IMR-90 (cell line): ENCODE results near the gene ALDOB. TPM values are rescaled to one million over a fixed set of nuclear protein-coding genes. Genes with fewer than 3 reads are reported as not detected.

ENCODE experiments used
- ATAC-seq: fragments of 200-7000 bp; cut with Tn5 transposase; 2 replicates; pipeline ENCODE4 v1.9.1; 2020; ENCODE audit warnings: low read depth, mild to moderate bottlenecking, moderate library complexity
- BruUV-seq: library from RNA; stranded (reverse); fragments of 400-500 nt; replicated peaks from 2 replicates; lab custom pipeline; 2021; lab: Mats Ljungman, UMichigan
- CTCF ChIA-PET: fragments of 300-600 bp; formaldehyde crosslinking; extraction: SDS; loops from one replicate; lab custom pipeline; 2021; ENCODE audit warnings: antibody characterized with exemption; lab: Yijun Ruan, JAX
- POLR2A ChIA-PET: fragments of 300-600 bp; sonication (Branson Sonifier 250); formaldehyde crosslinking; loops from one replicate; lab custom pipeline; 2022; ENCODE audit warnings: antibody characterized with exemption; ENCODE audit not compliant: unreplicated experiment; lab: Charles Lee
- DNase-seq: peaks from one replicate; pipeline ENCODE4 v3.0.0; 2013
- H2AFZ ChIP-seq: replicated peaks from 2 replicates; pipeline ENCODE3; 2013; ENCODE audit warnings: low read length, mild to moderate bottlenecking; ENCODE audit not compliant: poor library complexity
- H2AK5ac ChIP-seq: 2 replicates; pipeline ENCODE4 v1.6.1; 2013; ENCODE audit warnings: low read depth, low read length, inconsistent platforms
- H2AK9ac ChIP-seq: replicated peaks from 2 replicates; pipeline ENCODE3; 2013; ENCODE audit warnings: mild to moderate bottlenecking, low read depth, low read length, moderate library complexity; ENCODE audit not compliant: poor library complexity
- H2BK120ac ChIP-seq: 2 replicates; pipeline ENCODE4 v1.6.1; 2013; ENCODE audit warnings: low read depth, low read length, inconsistent platforms
- H2BK15ac ChIP-seq: 3 replicates; pipeline ENCODE4 v1.6.1; 2013; ENCODE audit warnings: low read depth, low read length, inconsistent platforms
- H2BK20ac ChIP-seq: 2 replicates; pipeline ENCODE4 v1.6.1; 2013; ENCODE audit warnings: low read depth, mild to moderate bottlenecking, inconsistent platforms, low read length, moderate library complexity
- H2BK5ac ChIP-seq: 2 replicates; pipeline ENCODE4 v1.6.1; 2013; ENCODE audit warnings: mild to moderate bottlenecking, low read depth, low read length, inconsistent platforms; ENCODE audit not compliant: poor library complexity, severe bottlenecking
- H3K14ac ChIP-seq: replicated peaks from 2 replicates; pipeline ENCODE4 v1.6.1; 2013; ENCODE audit warnings: low read depth, low read length, inconsistent platforms
- H3K18ac ChIP-seq: 2 replicates; pipeline ENCODE4 v1.6.1; 2013; ENCODE audit warnings: low read depth, low read length, control low read depth
- H3K23ac ChIP-seq: 2 replicates; pipeline ENCODE4 v1.6.1; 2013; ENCODE audit warnings: low read depth, low read length, inconsistent platforms
- H3K27ac ChIP-seq: 2 replicates; pipeline ENCODE4 v1.5.1; 2013; ENCODE audit warnings: mild to moderate bottlenecking, control low read depth, low read length; ENCODE audit not compliant: insufficient read depth
- H3K27me3 ChIP-seq: 2 replicates; pipeline ENCODE4 v1.6.1; 2013; ENCODE audit warnings: low read length; ENCODE audit not compliant: control insufficient read depth, insufficient read depth
- H3K36me3 ChIP-seq: 2 replicates; pipeline ENCODE4 v1.6.1; 2013; ENCODE audit warnings: low read length, mixed read lengths; ENCODE audit not compliant: control insufficient read depth, insufficient read depth
- H3K4ac ChIP-seq: 2 replicates; pipeline ENCODE4 v1.6.1; 2013; ENCODE audit warnings: low read depth, low read length, inconsistent platforms
- H3K4me1 ChIP-seq: 2 replicates; pipeline ENCODE4 v1.6.1; 2013; ENCODE audit warnings: low read length, mixed read lengths; ENCODE audit not compliant: control insufficient read depth, insufficient read depth
- H3K4me2 ChIP-seq: 2 replicates; pipeline ENCODE4 v1.6.1; 2013; ENCODE audit warnings: low read depth, mild to moderate bottlenecking, control low read depth, low read length, moderate library complexity
- H3K4me3 ChIP-seq: 2 replicates; pipeline ENCODE4 v1.5.1; 2013; ENCODE audit warnings: low read depth, mild to moderate bottlenecking, control low read depth, low read length, moderate library complexity; ENCODE audit not compliant: insufficient read depth
- H3K56ac ChIP-seq: 2 replicates; pipeline ENCODE4 v1.6.1; 2013; ENCODE audit warnings: low read length, inconsistent platforms; ENCODE audit not compliant: insufficient read depth; ENCODE audit errors: extremely low read depth
- H3K79me1 ChIP-seq, 2 experiments: 2 replicates each; pipeline ENCODE4 v1.6.1; 2013; ENCODE audit warnings: low read length in 2 of 2, inconsistent platforms in 1 of 2, low read depth in 1 of 2
- H3K9ac ChIP-seq: 2 replicates; pipeline ENCODE4 v1.6.1; 2013; ENCODE audit warnings: low read depth, low read length, control low read depth
- H3K9me1 ChIP-seq: 2 replicates; pipeline ENCODE4 v1.6.1; 2013; ENCODE audit warnings: low read length, inconsistent platforms; ENCODE audit not compliant: insufficient read depth
- H3K9me3 ChIP-seq: 2 replicates; pipeline ENCODE4 v1.6.1; 2013; ENCODE audit warnings: low read length; ENCODE audit not compliant: control insufficient read depth, insufficient read depth
- H4K20me1 ChIP-seq: 2 replicates; pipeline ENCODE4 v1.6.1; 2013; ENCODE audit warnings: low read length, inconsistent platforms; ENCODE audit not compliant: insufficient read depth
- H4K5ac ChIP-seq: 2 replicates; pipeline ENCODE4 v1.6.1; 2013; ENCODE audit warnings: mild to moderate bottlenecking, low read depth, low read length, control low read depth
- H4K8ac ChIP-seq, 2 experiments: 2 replicates each; pipeline ENCODE4 v1.6.1; 2013; ENCODE audit warnings: low read depth in 2 of 2, low read length in 2 of 2, control low read depth in 1 of 2, inconsistent platforms in 1 of 2
- H4K91ac ChIP-seq: 2 replicates; pipeline ENCODE4 v1.6.1; 2013; ENCODE audit warnings: low read depth, low read length, inconsistent platforms; ENCODE audit not compliant: insufficient read depth
- BHLHE40 ChIP-seq: fragments of 150-350 bp; IDR thresholded peaks from 2 replicates; pipeline ENCODE4 v1.6.1; 2016; ENCODE audit warnings: mild to moderate bottlenecking, low read depth, low read length
- CEBPB ChIP-seq: IDR thresholded peaks from 2 replicates; pipeline ENCODE4 v1.6.1; 2012; ENCODE audit warnings: low read depth, low read length, improper control_type of control experiment
- CHD1 ChIP-seq: IDR thresholded peaks from 2 replicates; pipeline ENCODE4 v1.6.1; 2012; ENCODE audit warnings: low read depth, low read length, improper control_type of control experiment
- CTCF ChIP-seq: conservative IDR thresholded peaks from 2 replicates; pipeline ENCODE4 v1.5.1; 2012; ENCODE audit warnings: mild to moderate bottlenecking, low read depth, low read length, improper control_type of control experiment
- ELK1 ChIP-seq: fragments of 150-350 bp; IDR thresholded peaks from 2 replicates; pipeline ENCODE4 v1.6.1; 2016; ENCODE audit warnings: low read depth, mild to moderate bottlenecking, low read length, moderate library complexity, borderline replicate concordance
- FOS ChIP-seq: fragments of 150-350 bp; IDR thresholded peaks from 2 replicates; pipeline ENCODE4 v1.6.1; 2016; ENCODE audit warnings: low read depth, low read length
- MAFK ChIP-seq: IDR thresholded peaks from 2 replicates; pipeline ENCODE4 v1.6.1; 2012; ENCODE audit warnings: low read depth, low read length, improper control_type of control experiment
- MAZ ChIP-seq: IDR thresholded peaks from 2 replicates; pipeline ENCODE4 v1.6.1; 2012; ENCODE audit warnings: low read depth, mild to moderate bottlenecking, low read length, improper control_type of control experiment, moderate library complexity, borderline replicate concordance
- MXI1 ChIP-seq: IDR thresholded peaks from 2 replicates; pipeline ENCODE4 v1.6.1; 2012; ENCODE audit warnings: low read depth, mild to moderate bottlenecking, low read length, moderate library complexity, borderline replicate concordance
- NFE2L2 ChIP-seq: fragments of 150-350 bp; IDR thresholded peaks from 2 replicates; pipeline ENCODE4 v1.6.1; 2016; ENCODE audit warnings: low read depth, mild to moderate bottlenecking, low read length
- POLR2A ChIP-seq: IDR thresholded peaks from 2 replicates; pipeline ENCODE4 v1.6.1; 2012; ENCODE audit warnings: mild to moderate bottlenecking, low read depth, low read length
- RAD21 ChIP-seq: IDR thresholded peaks from 2 replicates; pipeline ENCODE4 v1.6.1; 2012; ENCODE audit warnings: low read length, improper control_type of control experiment
- RCOR1 ChIP-seq: IDR thresholded peaks from 2 replicates; pipeline ENCODE4 v1.6.1; 2012; ENCODE audit warnings: mild to moderate bottlenecking, low read length, improper control_type of control experiment; ENCODE audit not compliant: insufficient replicate concordance
- RFX5 ChIP-seq: IDR thresholded peaks from 2 replicates; pipeline ENCODE4 v1.8.0; 2012; ENCODE audit warnings: low read depth, mild to moderate bottlenecking, low read length, moderate library complexity
- SMC3 ChIP-seq: fragments of 150-350 bp; IDR thresholded peaks from 2 replicates; pipeline ENCODE4 v1.6.1; 2016; ENCODE audit warnings: low read depth, mild to moderate bottlenecking, antibody characterized with exemption, low read length, moderate library complexity
- USF2 ChIP-seq: fragments of 150-350 bp; IDR thresholded peaks from 2 replicates; pipeline ENCODE4 v1.6.1; 2017; ENCODE audit warnings: mild to moderate bottlenecking, antibody characterized with exemption, low read length, low read depth
- dilution Hi-C: fragments of 300-500 bp; cut with HindIII; formaldehyde crosslinking; loops from one replicate; pipeline ENCODE4 v1.14.3; 2018; ENCODE audit warnings: low sequenced_read_pairs; ENCODE audit not compliant: unreplicated experiment
- in situ Hi-C: fragments of 300-500 bp; cut with MboI; formaldehyde crosslinking; loops from 3 replicates; pipeline ENCODE4 v1.14.3; 2019; ENCODE audit warnings: low sequenced_read_pairs, inconsistent platforms, mixed read lengths
- intact Hi-C: fragments of 100-400 bp; cut with micrococcal nuclease; formaldehyde crosslinking; loops from 2 replicates; pipeline ENCODE4 v1.10.0; 2022
- polyA plus RNA-seq, 3 experiments: library from polyadenylated mRNA; depleted of rRNA; stranded (reverse); fragments of >200 nt; gene quantifications; 2 replicates each; pipeline ENCODE4 v1.2.3, GENCODE V29; 2012; ENCODE audit warnings: low replicate concordance in 1 of 3
- total RNA-seq: library from RNA; depleted of rRNA; stranded (reverse); fragments of >200 nt; gene quantifications from 2 replicates; pipeline ENCODE4 v1.2.3, GENCODE V29; 2012

ALDOB gene
- total and polyA plus RNA-seq, 2 of the 4 experiments (the other 2 are of a cell fraction): not detected

- Histone ChIP-seq H3K4me1 (no peaks in the 10 kb centered on the region), H4K8ac (no peak overlapping the region), H2BK20ac (no peak overlapping the region), H3K27me3 (no peaks in the 10 kb centered on the region), H3K18ac (no peak overlapping the region), H3K4me2 (no peak overlapping the region), H2BK15ac (no peak overlapping the region), H2BK5ac (no peak overlapping the region), H2AK9ac (no peak overlapping the region), H2AK5ac (no peak overlapping the region), H3K27ac (no peak overlapping the region), H2BK120ac (no peak overlapping the region), H4K20me1 (no peaks in the 10 kb centered on the region), H4K91ac (no peak overlapping the region), H3K9me1 (no peaks in the 10 kb centered on the region), H3K79me1 (0 out of 4 replicates have a peak, but pooled peaks cover 0 to 2% of the 10 kb centered on the region in 2 experiments), H3K9me3 (peaks cover 24% of the 10 kb centered on the region), H4K5ac (no peak overlapping the region), H3K23ac (no peak overlapping the region), H3K14ac (no peak overlapping the region), H3K4me3 (no peak overlapping the region), H3K4ac (no peak overlapping the region), H3K56ac (no peak overlapping the region), H3K9ac (no peak overlapping the region), H2AFZ (no peak overlapping the region), H3K36me3 (no peaks in the 10 kb centered on the region)
- dilution Hi-C loops (no loop called here), intact Hi-C loops (no loop called here), in situ Hi-C loops (no loop called here)
- TF ChIP-seq USF2 (no peak), MAFK (no peak), CEBPB (no peak), CHD1 (no peak), RAD21 (no peak), CTCF (no peak), MAZ (no peak), ELK1 (no peak), FOS (no peak), SMC3 (no peak), POLR2A (no peak), BHLHE40 (no peak), RCOR1 (no peak), NFE2L2 (no peak), RFX5 (no peak), MXI1 (no peak)
- no peak for ATAC-seq
- POLR2A ChIA-PET: no interaction called here
- BruUV-seq: no TSS peak
- CTCF ChIA-PET: no interaction called here
- DNase-seq: no peak
Observed at GRCh38 chr9:101415578-101415977, 20.0 kb downstream of the ALDOB start.
